Measurements from ENCODE around the gene PRSS57.

Gene PRSS57

DNA sequence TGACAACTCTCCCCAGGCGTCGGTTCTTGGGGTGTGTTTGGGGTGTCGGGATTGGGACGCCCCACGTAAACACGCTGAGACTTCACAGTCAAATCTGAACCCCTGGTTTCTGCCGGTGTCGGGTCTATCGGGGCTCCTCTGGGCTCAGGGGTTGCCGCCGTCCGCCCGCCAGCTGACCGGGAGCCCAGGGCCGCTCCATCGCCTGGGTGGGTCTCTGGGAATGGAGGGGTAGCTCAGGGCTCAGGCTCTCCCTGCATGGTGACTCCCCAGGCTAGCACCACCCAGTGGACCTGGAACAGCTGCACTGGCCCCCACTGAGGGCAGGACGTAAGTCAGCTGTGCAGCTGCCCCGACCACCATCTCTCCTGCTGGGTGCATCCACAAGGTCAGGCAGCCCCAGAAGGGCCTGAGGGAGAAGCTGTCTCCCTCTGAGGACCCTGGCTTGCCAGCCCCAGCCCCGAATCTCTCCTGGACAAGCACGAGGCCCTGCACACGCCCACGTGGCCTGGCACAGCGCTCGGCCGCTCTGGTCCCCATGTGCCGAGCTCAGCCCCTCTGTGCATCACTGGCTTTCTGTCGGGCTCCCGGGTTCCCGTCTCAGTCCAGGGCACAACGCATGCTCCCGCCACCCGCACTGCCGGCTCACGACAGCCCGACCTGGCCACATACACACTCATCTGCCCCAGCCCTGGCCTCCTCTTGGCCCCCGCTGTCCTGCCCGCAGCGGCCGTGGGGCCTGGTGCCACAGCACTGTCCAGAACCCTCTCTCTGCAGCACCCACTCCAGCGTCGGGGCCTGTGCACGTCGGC lies 38.3 kb downstream of the PRSS57 start:
- peaks cover 95% of the 10 kb centered on the region for H3K36me3 Mint-ChIP-seq
- peak overlapping the region; percentile 89 for H3K27ac Mint-ChIP-seq
- H3K9me3 Mint-ChIP-seq, result no peaks in the 10 kb centered on the region
- H3K4me1 Mint-ChIP-seq, result peaks cover 72% of the 10 kb centered on the region
- H3K4me3 Mint-ChIP-seq, result peak overlapping the region; percentile 98
- DNase-seq (ENCODE audit: low spot score in 2 of 2) (no peak), ATAC-seq (no peak)

DNA sequence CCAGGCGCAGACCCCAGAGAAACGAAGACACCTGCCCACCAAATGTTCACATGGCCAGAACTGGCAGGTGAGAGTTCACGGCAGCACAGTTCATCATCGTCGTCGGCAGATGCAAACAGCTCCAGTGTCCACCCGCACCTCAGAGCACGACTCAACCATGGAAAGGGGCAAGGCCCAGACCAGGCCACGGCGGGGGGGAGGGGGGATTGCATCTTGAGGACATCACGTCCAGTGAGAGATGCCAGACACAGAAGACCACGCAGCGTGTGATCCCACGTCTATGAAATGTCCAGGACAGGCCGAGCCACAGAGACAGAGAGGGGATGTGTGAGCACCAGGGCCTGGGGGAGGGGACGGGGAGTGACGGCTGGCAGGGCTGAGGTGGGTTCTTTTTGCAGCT lies 39.6 kb downstream of the PRSS57 start:
- H3K27ac Mint-ChIP-seq, result peak overlapping the region; percentile 89
- DNase-seq (ENCODE audit: low spot score in 2 of 2) (no peak), ATAC-seq (no peak)
- peak overlapping the region; percentile 38 for H3K4me3 Mint-ChIP-seq
- H3K4me1 Mint-ChIP-seq, result peaks cover 59% of the 10 kb centered on the region
- peaks cover 96% of the 10 kb centered on the region for H3K36me3 Mint-ChIP-seq
- no peaks in the 10 kb centered on the region for H3K9me3 Mint-ChIP-seq

DNA sequence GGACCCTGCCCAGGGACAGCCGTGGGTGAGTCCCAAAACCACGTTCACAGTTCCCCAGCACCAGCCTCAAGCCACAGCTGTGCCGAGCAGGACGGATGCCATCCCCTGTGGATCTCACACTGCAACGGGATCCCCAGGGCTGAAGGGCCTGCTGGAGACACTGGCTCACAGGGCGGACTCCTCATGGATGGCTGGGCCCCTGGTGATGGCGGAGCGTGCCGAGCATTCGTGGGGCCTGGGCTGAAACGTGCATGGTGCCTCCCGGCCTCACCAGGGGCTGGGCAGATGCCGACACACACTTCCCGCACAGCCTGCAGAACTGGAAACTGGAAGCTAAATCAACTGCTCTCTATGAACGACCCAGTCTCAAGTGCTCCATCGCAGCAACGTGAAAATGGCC lies 41.8 kb downstream of the PRSS57 start:
- DNase-seq (ENCODE audit: low spot score in 2 of 2), result no peak
- Mint-ChIP-seq H3K36me3 (peaks cover 98% of the 10 kb centered on the region), H3K27ac (no peak overlapping the region)

DNA sequence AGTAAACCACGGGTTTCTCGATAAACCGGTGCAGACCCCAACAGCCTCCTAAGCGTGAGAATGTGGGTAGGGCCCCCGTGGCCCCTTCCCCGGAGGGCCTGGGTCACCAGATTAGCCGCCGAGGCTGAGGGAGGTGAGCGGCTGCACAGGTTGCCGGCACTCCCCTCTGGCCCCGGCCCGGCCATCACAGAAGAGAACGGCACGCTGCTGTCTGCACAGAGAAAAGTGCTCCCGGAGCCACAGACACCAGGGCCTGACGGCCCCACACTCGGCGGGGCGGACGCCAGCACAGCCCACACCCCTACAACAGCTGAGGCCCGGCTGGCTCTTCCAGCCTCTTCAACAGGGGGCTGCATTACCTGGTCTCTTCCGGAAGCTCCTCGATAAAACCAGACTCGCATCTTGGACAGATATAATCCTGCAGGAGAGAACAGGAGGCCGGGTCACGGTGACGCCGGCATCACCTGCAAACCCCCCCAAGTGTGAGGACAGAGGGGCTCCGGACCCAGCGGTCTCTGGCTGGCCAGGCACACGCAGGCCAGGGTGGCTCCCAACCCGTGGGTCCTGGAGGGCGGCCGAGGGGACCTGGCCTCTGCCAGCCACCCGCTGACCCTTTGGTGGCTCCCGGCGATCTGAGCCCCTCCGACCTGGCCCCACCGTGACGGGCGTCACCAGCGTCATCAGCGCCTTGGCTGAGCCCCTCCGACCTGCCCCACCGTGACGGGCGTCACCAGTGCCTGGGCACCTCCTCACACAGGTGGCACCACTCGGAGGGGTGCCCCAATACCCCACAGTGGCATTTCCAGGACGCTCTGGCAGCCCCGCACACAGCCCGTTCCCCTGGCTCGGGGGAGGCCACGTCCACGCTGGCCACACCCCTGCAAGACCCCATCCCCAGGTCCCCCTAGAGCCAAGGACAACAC lies 42.5 kb downstream of the PRSS57 start:
- ATAC-seq (no peak), DNase-seq (ENCODE audit: low spot score in 2 of 2) (no peak)
- Mint-ChIP-seq H3K27ac (no peak overlapping the region), H3K36me3 (peaks cover 99% of the 10 kb centered on the region), H3K9me3 (no peaks in the 10 kb centered on the region), H3K4me3 (no peak overlapping the region), H3K4me1 (peaks cover 33% of the 10 kb centered on the region)

More for the DNA sequence above, 41.8 kb downstream of the PRSS57 start:
- ATAC-seq, result no peak
- peaks cover 36% of the 10 kb centered on the region for H3K4me1 Mint-ChIP-seq
- no peaks in the 10 kb centered on the region for H3K9me3 Mint-ChIP-seq
- H3K4me3 Mint-ChIP-seq, result no peak overlapping the region

DNA sequence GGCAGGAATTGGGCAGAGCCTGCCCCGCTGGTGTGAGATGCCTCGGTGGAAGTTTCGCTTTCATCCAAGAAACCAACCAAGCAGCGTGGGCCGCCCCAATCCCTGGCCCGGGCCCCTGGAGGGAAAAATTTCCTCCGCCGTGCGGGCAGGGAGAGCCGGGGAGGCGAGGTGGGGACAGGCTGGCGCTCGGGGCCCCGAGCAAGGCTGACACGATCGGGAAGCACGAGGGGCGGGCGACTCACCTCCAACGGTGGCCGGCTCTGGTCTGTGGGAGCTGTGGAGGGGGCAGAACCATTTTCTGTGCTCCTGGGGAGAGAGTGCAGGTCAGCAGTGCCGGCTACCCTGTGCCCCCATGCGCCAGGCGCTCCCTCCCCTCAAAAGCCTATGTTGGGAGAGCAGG lies 43.3 kb downstream of the PRSS57 start:
- DNase-seq (ENCODE audit: low spot score in 2 of 2), result no peak
- Mint-ChIP-seq H3K27ac (no peak overlapping the region), H3K36me3 (peaks cover 99% of the 10 kb centered on the region), H3K9me3 (no peaks in the 10 kb centered on the region), H3K4me1 (peaks cover 25% of the 10 kb centered on the region), H3K4me3 (no peak overlapping the region)
- no peak for ATAC-seq

- Mint-ChIP-seq H3K4me3 (no peak overlapping the region), H3K4me1 (peaks cover 18% of the 10 kb centered on the region), H3K9me3 (no peaks in the 10 kb centered on the region), H3K27ac (no peak overlapping the region), H3K36me3 (peaks cover 99% of the 10 kb centered on the region)
- no peak for DNase-seq (ENCODE audit: low spot score in 2 of 2)
- no peak for ATAC-seq
These were observed 44.0 kb downstream of the PRSS57 start for GRCh38 chr19:651114-651818.

GRCh38 chr19:650121-650520 lies 45.1 kb downstream of the PRSS57 start:
- Mint-ChIP-seq H3K36me3 (peaks cover 99% of the 10 kb centered on the region), H3K27ac (no peak overlapping the region), H3K9me3 (no peaks in the 10 kb centered on the region), H3K4me1 (peaks cover 7% of the 10 kb centered on the region), H3K4me3 (no peak overlapping the region)
- DNase-seq (ENCODE audit: low spot score in 2 of 2) (no peak), ATAC-seq (no peak)

- Mint-ChIP-seq H3K4me3 (no peak overlapping the region), H3K9me3 (no peaks in the 10 kb centered on the region), H3K27ac (no peak overlapping the region), H3K4me1 (no peaks in the 10 kb centered on the region), H3K36me3 (peaks cover 96% of the 10 kb centered on the region)
- DNase-seq (ENCODE audit: low spot score in 2 of 2) (no peak), ATAC-seq (no peak)
These were observed 46.1 kb downstream of the PRSS57 start for GRCh38 chr19:648904-649801.

GRCh38 chr19:648305-648704 lies 46.9 kb downstream of the PRSS57 start:
- ATAC-seq (no peak), DNase-seq (ENCODE audit: low spot score in 2 of 2) (no peak)
- Mint-ChIP-seq H3K4me1 (no peaks in the 10 kb centered on the region), H3K27ac (no peak overlapping the region), H3K36me3 (peaks cover 91% of the 10 kb centered on the region), H3K9me3 (no peaks in the 10 kb centered on the region), H3K4me3 (no peak overlapping the region)

DNA sequence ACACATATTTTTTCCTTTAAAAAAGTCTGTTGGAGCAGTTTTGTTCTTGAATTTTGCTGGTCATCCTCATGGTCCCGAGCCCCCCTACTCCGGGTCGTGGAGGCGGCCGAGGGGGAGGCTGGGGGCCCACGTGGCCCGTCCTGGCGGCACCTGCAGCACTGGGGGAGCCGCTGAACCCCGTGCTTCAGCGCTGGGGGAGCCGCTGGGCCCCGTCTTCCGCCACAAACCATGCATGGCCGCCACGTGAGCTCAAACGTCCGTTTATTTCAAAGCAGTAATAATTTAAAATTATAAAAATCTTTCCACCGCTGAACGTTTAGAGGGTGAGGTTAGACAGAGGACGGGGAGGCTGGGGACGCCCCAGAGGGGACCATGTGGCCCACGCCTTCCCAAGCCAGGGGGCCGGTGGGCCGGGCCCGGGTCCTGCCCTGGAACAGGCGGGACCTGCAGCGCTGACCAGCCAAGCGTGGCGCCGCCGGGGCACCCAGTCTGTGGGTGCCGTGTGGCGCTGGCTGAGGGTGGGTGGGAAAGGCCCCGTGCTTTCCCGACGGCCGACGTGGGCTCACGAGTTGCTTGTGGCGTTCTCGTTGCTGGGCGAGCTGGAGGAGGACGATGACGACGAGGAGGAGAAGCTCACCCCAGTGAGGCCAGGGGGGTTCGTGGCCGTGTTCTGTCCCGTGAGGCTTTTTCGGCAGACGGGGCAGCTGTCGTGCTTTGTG lies 47.5 kb downstream of the PRSS57 start:
- H3K9me3 Mint-ChIP-seq, result no peaks in the 10 kb centered on the region
- peaks cover 85% of the 10 kb centered on the region for H3K36me3 Mint-ChIP-seq
- no peak overlapping the region for H3K27ac Mint-ChIP-seq
- ATAC-seq (no peak), DNase-seq (ENCODE audit: low spot score in 2 of 2) (no peak)
- H3K4me3 Mint-ChIP-seq, result no peak overlapping the region
- H3K4me1 Mint-ChIP-seq, result no peaks in the 10 kb centered on the region

- no peak overlapping the region for H3K4me3 Mint-ChIP-seq
- no peaks in the 10 kb centered on the region for H3K4me1 Mint-ChIP-seq
- no peaks in the 10 kb centered on the region for H3K9me3 Mint-ChIP-seq
- peaks cover 78% of the 10 kb centered on the region for H3K36me3 Mint-ChIP-seq
- ATAC-seq (no peak), DNase-seq (ENCODE audit: low spot score in 2 of 2) (no peak)
- H3K27ac Mint-ChIP-seq, result no peak overlapping the region
These were observed 48.3 kb downstream of the PRSS57 start for GRCh38 chr19:646779-647565.

DNA sequence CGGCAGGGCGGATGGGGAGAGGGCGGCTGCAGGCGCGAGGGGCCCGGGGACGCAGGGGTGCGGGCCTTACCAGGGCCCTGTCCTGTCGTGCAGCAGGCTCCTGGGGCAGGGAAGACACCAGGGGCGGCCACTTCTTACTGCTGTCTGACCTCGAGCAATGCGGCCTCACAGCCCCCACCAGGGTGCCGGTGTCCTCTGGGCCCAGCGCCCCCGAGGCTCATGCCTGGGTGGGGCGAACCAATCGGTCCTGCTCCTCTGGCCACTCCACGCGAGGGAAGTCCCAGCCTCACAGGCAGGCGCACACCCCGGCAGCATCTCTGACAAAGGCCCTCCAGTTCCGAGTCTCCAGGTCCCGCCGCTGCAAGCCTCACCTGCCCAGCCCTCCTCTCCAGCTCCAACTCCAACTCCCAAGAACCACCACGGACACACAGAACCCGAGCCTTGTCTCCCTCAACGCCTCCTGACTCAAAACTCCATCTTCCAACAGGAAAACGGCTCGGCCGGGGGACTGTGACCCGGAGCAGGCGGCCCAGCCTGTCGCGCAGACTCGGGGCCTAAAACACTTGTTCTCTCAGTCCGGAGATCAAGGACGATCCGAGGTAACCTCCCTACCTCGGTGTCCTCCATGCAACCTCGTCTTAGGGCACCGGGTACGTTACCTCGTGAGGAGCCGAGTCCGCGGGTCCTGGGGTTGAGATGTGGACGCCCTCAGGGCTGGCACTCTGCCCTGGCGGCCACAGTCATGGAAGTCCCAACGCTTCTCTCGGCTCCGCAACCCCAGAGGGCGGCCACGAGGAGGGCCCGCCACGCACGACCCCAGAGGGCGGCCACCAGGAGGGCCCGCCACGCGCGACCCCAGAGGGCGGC lies 49.1 kb downstream of the PRSS57 start:
- Mint-ChIP-seq H3K36me3 (peaks cover 69% of the 10 kb centered on the region), H3K4me1 (no peaks in the 10 kb centered on the region), H3K4me3 (no peak overlapping the region), H3K9me3 (no peaks in the 10 kb centered on the region), H3K27ac (no peak overlapping the region)
- ATAC-seq (no peak), DNase-seq (ENCODE audit: low spot score in 2 of 2) (no peak)

DNA sequence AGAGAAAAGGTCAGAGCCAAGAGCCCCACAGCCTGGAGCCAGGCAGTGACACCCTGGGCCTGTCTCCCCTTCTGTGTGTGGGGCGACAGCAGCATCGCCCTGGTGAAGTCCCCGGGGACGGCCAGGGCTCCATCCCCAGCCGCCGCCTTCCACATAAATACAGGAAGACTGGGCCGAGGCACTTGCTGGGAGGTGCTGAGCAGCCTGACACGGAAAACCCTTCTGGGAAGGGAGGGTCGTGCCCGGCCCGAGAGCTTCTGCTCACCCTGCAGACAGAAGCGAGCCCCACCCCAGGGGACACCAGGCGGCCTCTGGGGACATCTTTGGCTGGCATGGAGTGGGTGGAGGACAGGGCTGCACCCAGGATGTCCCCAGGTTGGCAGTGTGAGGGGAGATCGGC lies 50.5 kb downstream of the PRSS57 start:
- no peaks in the 10 kb centered on the region for H3K9me3 Mint-ChIP-seq
- DNase-seq (ENCODE audit: low spot score in 2 of 2), result no peak
- ATAC-seq, result no peak
- peaks cover 56% of the 10 kb centered on the region for H3K36me3 Mint-ChIP-seq
- no peak overlapping the region for H3K4me3 Mint-ChIP-seq
- H3K27ac Mint-ChIP-seq, result peak overlapping the region; percentile 37
- no peaks in the 10 kb centered on the region for H3K4me1 Mint-ChIP-seq
